ENCODE measurements around the gene SOAT2. TPM values are rescaled to one million over a fixed set of nuclear protein-coding genes. Genes with fewer than 3 reads are reported as not detected.

SOAT2 gene
- total RNA-seq, 1 donor: not detected

- H4K20me1 ChIP-seq (ENCODE audit: insufficient read depth, low read length): no peaks in the 10 kb centered on the region
- H3K4me1 ChIP-seq (ENCODE audit: insufficient read depth, low read length): peaks cover 20% of the 10 kb centered on the region
- H3K4me3 ChIP-seq (ENCODE audit: insufficient read depth, low read length): no peak overlapping the region
- H3K27ac ChIP-seq (ENCODE audit: low read depth, low read length): no peak overlapping the region
- H3K79me2 ChIP-seq (ENCODE audit: insufficient read depth, low read length): no peaks in the 10 kb centered on the region
- peak; percentile 49 for DNase-seq (ENCODE audit: insufficient read length, low spot score, missing footprints)
- H3K27me3 ChIP-seq (ENCODE audit: insufficient read depth, low read length): no peaks in the 10 kb centered on the region
- H3K9me3 ChIP-seq (ENCODE audit: low read depth, low read length): no peaks in the 10 kb centered on the region
- peaks cover 14% of the 10 kb centered on the region for H3K36me3 ChIP-seq (ENCODE audit: insufficient read depth, low read length)
- H2AFZ ChIP-seq (ENCODE audit: low read length): no peak overlapping the region
- TF ChIP-seq CTCF (IDR thresholded peaks at IDR 0.05; ENCODE audit: extremely low read depth, low read depth, low read length): no peak
- H3K4me2 ChIP-seq (ENCODE audit: insufficient read depth, low read length): no peak overlapping the region
These were observed 1.1 kb upstream of the SOAT2 start for GRCh38 chr12:53101931-53102781.

- no peak overlapping the region for H3K27ac ChIP-seq (ENCODE audit: low read depth, low read length)
- no peaks in the 10 kb centered on the region for H3K9me3 ChIP-seq (ENCODE audit: low read depth, low read length)
- H3K4me3 ChIP-seq (ENCODE audit: insufficient read depth, low read length): no peak overlapping the region
- peak; percentile 18 for DNase-seq (ENCODE audit: insufficient read length, low spot score, missing footprints)
- peaks cover 14% of the 10 kb centered on the region for H3K36me3 ChIP-seq (ENCODE audit: insufficient read depth, low read length)
- no peak overlapping the region for H2AFZ ChIP-seq (ENCODE audit: low read length)
- H3K79me2 ChIP-seq (ENCODE audit: insufficient read depth, low read length): no peaks in the 10 kb centered on the region
- no peak for TF ChIP-seq CTCF (IDR thresholded peaks at IDR 0.05; ENCODE audit: extremely low read depth, low read depth, low read length)
- H3K4me2 ChIP-seq (ENCODE audit: insufficient read depth, low read length): no peak overlapping the region
- no peaks in the 10 kb centered on the region for H4K20me1 ChIP-seq (ENCODE audit: insufficient read depth, low read length)
- peaks cover 5% of the 10 kb centered on the region for H3K4me1 ChIP-seq (ENCODE audit: insufficient read depth, low read length)
- H3K27me3 ChIP-seq (ENCODE audit: insufficient read depth, low read length): no peaks in the 10 kb centered on the region
These were observed 597 bp downstream of the SOAT2 start for GRCh38 chr12:53103860-53104305.

- H3K4me3 ChIP-seq (ENCODE audit: insufficient read depth, low read length): no peak overlapping the region
- H3K9me3 ChIP-seq (ENCODE audit: low read depth, low read length): no peaks in the 10 kb centered on the region
- no peaks in the 10 kb centered on the region for H3K79me2 ChIP-seq (ENCODE audit: insufficient read depth, low read length)
- H3K27ac ChIP-seq (ENCODE audit: low read depth, low read length): no peak overlapping the region
- DNase-seq (ENCODE audit: insufficient read length, low spot score, missing footprints): peak; percentile 59
- H3K27me3 ChIP-seq (ENCODE audit: insufficient read depth, low read length): no peaks in the 10 kb centered on the region
- TF ChIP-seq CTCF (IDR thresholded peaks at IDR 0.05; ENCODE audit: extremely low read depth, low read depth, low read length): no peak
- H4K20me1 ChIP-seq (ENCODE audit: insufficient read depth, low read length): no peaks in the 10 kb centered on the region
- H3K4me2 ChIP-seq (ENCODE audit: insufficient read depth, low read length): no peak overlapping the region
- H2AFZ ChIP-seq (ENCODE audit: low read length): no peak overlapping the region
- H3K4me1 ChIP-seq (ENCODE audit: insufficient read depth, low read length): no peaks in the 10 kb centered on the region
- peaks cover 14% of the 10 kb centered on the region for H3K36me3 ChIP-seq (ENCODE audit: insufficient read depth, low read length)
These were observed 2.0 kb downstream of the SOAT2 start for GRCh38 chr12:53105256-53105655.

- Histone ChIP-seq H4K20me1 (ENCODE audit: insufficient read depth, low read length) (no peaks in the 10 kb centered on the region), H3K9me3 (ENCODE audit: low read depth, low read length) (no peaks in the 10 kb centered on the region), H3K4me3 (ENCODE audit: insufficient read depth, low read length) (no peak overlapping the region), H3K36me3 (ENCODE audit: insufficient read depth, low read length) (peaks cover 8% of the 10 kb centered on the region), H3K27me3 (ENCODE audit: insufficient read depth, low read length) (no peaks in the 10 kb centered on the region), H3K27ac (ENCODE audit: low read depth, low read length) (no peak overlapping the region), H3K4me2 (ENCODE audit: insufficient read depth, low read length) (no peak overlapping the region), H3K4me1 (ENCODE audit: insufficient read depth, low read length) (no peaks in the 10 kb centered on the region), H2AFZ (ENCODE audit: low read length) (no peak overlapping the region), H3K79me2 (ENCODE audit: insufficient read depth, low read length) (no peaks in the 10 kb centered on the region)
- TF ChIP-seq CTCF (IDR thresholded peaks at IDR 0.05; ENCODE audit: extremely low read depth, low read depth, low read length): no peak
- DNase-seq (ENCODE audit: insufficient read length, low spot score, missing footprints): peak; percentile 44
These were observed 2.6 kb downstream of the SOAT2 start for GRCh38 chr12:53105712-53106439.
